ENCODE results near the gene FZD7.

Gene FZD7

GRCh38 chr2:202035941-202036372 lies 2.3 kb downstream of the FZD7 start:
- H3K4me3 ChIP-seq (ENCODE audit: low read depth, low read length): no peak overlapping the region
- peak; percentile 10 for DNase-seq (ENCODE audit: low read depth)
- TF ChIP-seq CTCF (IDR thresholded peaks at IDR 0.05; ENCODE audit: insufficient read depth, low read depth, low read length, missing control alignments): no peak

- no peak overlapping the region for H3K4me3 ChIP-seq (ENCODE audit: low read depth, low read length)
- TF ChIP-seq CTCF (IDR thresholded peaks at IDR 0.05; ENCODE audit: insufficient read depth, low read depth, low read length, missing control alignments): no peak
- DNase-seq (ENCODE audit: low read depth): no peak
Measured at GRCh38 chr2:202036601-202037037, 3.0 kb downstream of the FZD7 start.

- no peak for TF ChIP-seq CTCF (IDR thresholded peaks at IDR 0.05; ENCODE audit: insufficient read depth, low read depth, low read length, missing control alignments)
- no peak overlapping the region for H3K4me3 ChIP-seq (ENCODE audit: low read depth, low read length)
- no peak for DNase-seq (ENCODE audit: low read depth)
Measured at GRCh38 chr2:202037086-202037485, 3.4 kb downstream of the FZD7 start.

- no peak for TF ChIP-seq CTCF (IDR thresholded peaks at IDR 0.05; ENCODE audit: insufficient read depth, low read depth, low read length, missing control alignments)
- DNase-seq (ENCODE audit: low read depth): no peak
- no peak overlapping the region for H3K4me3 ChIP-seq (ENCODE audit: low read depth, low read length)
Measured at GRCh38 chr2:202038471-202039277, 5.0 kb downstream of the FZD7 start.

- peak; percentile 35 for DNase-seq (ENCODE audit: low read depth)
- H3K4me3 ChIP-seq (ENCODE audit: low read depth, low read length): no peak overlapping the region
- no peak for TF ChIP-seq CTCF (IDR thresholded peaks at IDR 0.05; ENCODE audit: insufficient read depth, low read depth, low read length, missing control alignments)
Measured at GRCh38 chr2:202039278-202040078, 5.8 kb downstream of the FZD7 start.

- H3K4me3 ChIP-seq (ENCODE audit: low read depth, low read length): no peak overlapping the region
- no peak for TF ChIP-seq CTCF (IDR thresholded peaks at IDR 0.05; ENCODE audit: insufficient read depth, low read depth, low read length, missing control alignments)
- DNase-seq (ENCODE audit: low read depth): no peak
Measured at GRCh38 chr2:202040079-202040844, 6.6 kb downstream of the FZD7 start.
